ENCODE measurements around the gene HHAT.

- no peak for TF ChIP-seq RERE (CRISPR knock-in tag; IDR thresholded peaks at IDR 0.05; ENCODE audit: borderline replicate concordance)
- no peak for TF ChIP-seq TAF7 (tag; IDR thresholded peaks at IDR 0.05)
Measured at GRCh38 chr1:210618369-210618768, 289.7 kb downstream of the HHAT start.
